HEK293 (cell line): ENCODE data around the gene VAT1.
A peak's percentile ranks its signal among the peaks of the same experiment; 100 is the strongest.

Source experiments
- BCL11A ChIP-seq: fragments of 450-650 bp; formaldehyde crosslinking; IDR thresholded peaks from 2 replicates; pipeline ENCODE4 v1.5.1; 2016; ENCODE audit warnings: low read depth, missing biosample characterization, missing genetic modification characterization
- BCL11B ChIP-seq: fragments of 450-650 bp; formaldehyde crosslinking; IDR thresholded peaks from 2 replicates; pipeline ENCODE4 v1.5.1; 2016; ENCODE audit warnings: low read depth, missing biosample characterization, missing genetic modification characterization
- BCL6B ChIP-seq: fragments of 450-650 bp; formaldehyde crosslinking; IDR thresholded peaks from 2 replicates; pipeline ENCODE4 v1.5.1; 2017; ENCODE audit warnings: missing biosample characterization, missing genetic modification characterization
- FEZF1 ChIP-seq: fragments of 450-650 bp; formaldehyde crosslinking; IDR thresholded peaks from 2 replicates; pipeline ENCODE4 v1.5.1; 2016; ENCODE audit warnings: missing biosample characterization, missing genetic modification characterization
- GFI1B ChIP-seq: fragments of 450-650 bp; formaldehyde crosslinking; IDR thresholded peaks from 2 replicates; pipeline ENCODE4 v1.5.1; 2016; ENCODE audit warnings: missing biosample characterization, missing genetic modification characterization
- KLF7 ChIP-seq: fragments of 450-650 bp; formaldehyde crosslinking; IDR thresholded peaks from 2 replicates; pipeline ENCODE4 v1.5.1; 2016; ENCODE audit warnings: missing biosample characterization, missing genetic modification characterization, borderline replicate concordance
- MYNN ChIP-seq: fragments of 450-650 bp; formaldehyde crosslinking; IDR thresholded peaks from 2 replicates; pipeline ENCODE4 v1.5.1; 2016; ENCODE audit warnings: missing biosample characterization, missing genetic modification characterization, borderline replicate concordance
- OSR2 ChIP-seq: fragments of 450-650 bp; formaldehyde crosslinking; IDR thresholded peaks from 2 replicates; pipeline ENCODE4 v1.5.1; 2016; ENCODE audit warnings: missing biosample characterization, missing genetic modification characterization
- PRDM10 ChIP-seq: fragments of 450-650 bp; formaldehyde crosslinking; IDR thresholded peaks from 2 replicates; pipeline ENCODE4 v1.5.1; 2016; ENCODE audit warnings: missing biosample characterization, missing genetic modification characterization
- SCRT2 ChIP-seq: fragments of 450-650 bp; formaldehyde crosslinking; IDR thresholded peaks from 2 replicates; pipeline ENCODE4 v1.5.1; 2016; ENCODE audit warnings: missing biosample characterization, missing genetic modification characterization
- WT1 ChIP-seq: fragments of 450-650 bp; formaldehyde crosslinking; IDR thresholded peaks from 2 replicates; pipeline ENCODE4 v1.5.1; 2016; ENCODE audit warnings: missing biosample characterization, missing genetic modification characterization
- ZEB2 ChIP-seq: fragments of 450-650 bp; formaldehyde crosslinking; IDR thresholded peaks from 2 replicates; pipeline ENCODE4 v1.5.1; 2016; ENCODE audit warnings: missing biosample characterization, missing genetic modification characterization
- ZIC2 ChIP-seq: fragments of 450-650 bp; formaldehyde crosslinking; IDR thresholded peaks from 2 replicates; pipeline ENCODE4 v1.5.1; 2016; ENCODE audit warnings: missing biosample characterization, missing genetic modification characterization
- ZNF10 ChIP-seq: fragments of 450-650 bp; formaldehyde crosslinking; IDR thresholded peaks from 2 replicates; pipeline ENCODE4 v1.5.1; 2017; ENCODE audit warnings: missing biosample characterization, missing genetic modification characterization
- ZNF112 ChIP-seq: fragments of 450-650 bp; formaldehyde crosslinking; IDR thresholded peaks from 2 replicates; pipeline ENCODE4 v1.5.0; 2017; ENCODE audit warnings: missing biosample characterization, missing genetic modification characterization
- ZNF132 ChIP-seq: fragments of 450-650 bp; formaldehyde crosslinking; IDR thresholded peaks from 2 replicates; pipeline ENCODE4 v1.5.1; 2017; ENCODE audit warnings: missing biosample characterization, missing genetic modification characterization, borderline replicate concordance
- ZNF223 ChIP-seq: fragments of 450-650 bp; formaldehyde crosslinking; IDR thresholded peaks from 2 replicates; pipeline ENCODE4 v1.5.1; 2016; ENCODE audit warnings: missing biosample characterization, missing genetic modification characterization
- ZNF239 ChIP-seq: fragments of 450-650 bp; formaldehyde crosslinking; IDR thresholded peaks from 2 replicates; pipeline ENCODE4 v1.5.1; 2016; ENCODE audit warnings: missing biosample characterization, missing genetic modification characterization
- ZNF24 ChIP-seq: fragments of 450-650 bp; formaldehyde crosslinking; IDR thresholded peaks from 2 replicates; pipeline ENCODE4 v1.5.1; 2016; ENCODE audit warnings: missing biosample characterization, missing genetic modification characterization
- ZNF473 ChIP-seq: fragments of 450-650 bp; formaldehyde crosslinking; IDR thresholded peaks from 2 replicates; pipeline ENCODE4 v1.5.1; 2017; ENCODE audit warnings: missing biosample characterization, missing genetic modification characterization
- ZNF626 ChIP-seq: fragments of 450-650 bp; sonication (Bioruptor Pico); formaldehyde crosslinking; IDR thresholded peaks from 2 replicates; pipeline ENCODE4 v1.5.1; 2018; ENCODE audit warnings: missing biosample characterization, missing genetic modification characterization, inconsistent platforms
- ZNF639 ChIP-seq: fragments of 450-650 bp; formaldehyde crosslinking; IDR thresholded peaks from 2 replicates; pipeline ENCODE4 v1.5.1; 2016; ENCODE audit warnings: missing biosample characterization, missing genetic modification characterization
- ZNF677 ChIP-seq: fragments of 450-650 bp; IDR thresholded peaks from 2 replicates; pipeline ENCODE4 v1.5.0; 2018; ENCODE audit warnings: missing biosample characterization, mild to moderate bottlenecking, missing genetic modification characterization, moderate library complexity
- ZNF707 ChIP-seq: fragments of 450-650 bp; formaldehyde crosslinking; IDR thresholded peaks from 2 replicates; pipeline ENCODE4 v1.5.1; 2016; ENCODE audit warnings: missing biosample characterization, missing genetic modification characterization
- ZNF76 ChIP-seq: fragments of 450-650 bp; formaldehyde crosslinking; IDR thresholded peaks from 2 replicates; pipeline ENCODE4; 2016; ENCODE audit warnings: low read depth, missing biosample characterization, missing genetic modification characterization, borderline replicate concordance
- TF ChIP-seq, protein P1 (sequence below): fragments of 450-650 bp; formaldehyde crosslinking; conservative IDR thresholded peaks from 2 replicates; pipeline ENCODE4 v1.5.1; 2016; ENCODE audit warnings: low read depth, missing biosample characterization, missing genetic modification characterization
- TF ChIP-seq, protein P2 (sequence below): fragments of 450-650 bp; formaldehyde crosslinking; IDR thresholded peaks from 2 replicates; pipeline ENCODE4 v1.5.1; 2016; ENCODE audit warnings: missing biosample characterization, missing genetic modification characterization
- TF ChIP-seq, protein P3 (sequence below): fragments of 450-650 bp; IDR thresholded peaks from 2 replicates; pipeline ENCODE4 v1.5.1; 2018; ENCODE audit warnings: missing biosample characterization, mild to moderate bottlenecking, missing genetic modification characterization

Gene VAT1

GRCh38 chr17:42979511-42980273 lies 42.5 kb downstream of the VAT1 start, which contains the start of gene PTGES3L (continued):
- TF ChIP-seq, protein P1, sequence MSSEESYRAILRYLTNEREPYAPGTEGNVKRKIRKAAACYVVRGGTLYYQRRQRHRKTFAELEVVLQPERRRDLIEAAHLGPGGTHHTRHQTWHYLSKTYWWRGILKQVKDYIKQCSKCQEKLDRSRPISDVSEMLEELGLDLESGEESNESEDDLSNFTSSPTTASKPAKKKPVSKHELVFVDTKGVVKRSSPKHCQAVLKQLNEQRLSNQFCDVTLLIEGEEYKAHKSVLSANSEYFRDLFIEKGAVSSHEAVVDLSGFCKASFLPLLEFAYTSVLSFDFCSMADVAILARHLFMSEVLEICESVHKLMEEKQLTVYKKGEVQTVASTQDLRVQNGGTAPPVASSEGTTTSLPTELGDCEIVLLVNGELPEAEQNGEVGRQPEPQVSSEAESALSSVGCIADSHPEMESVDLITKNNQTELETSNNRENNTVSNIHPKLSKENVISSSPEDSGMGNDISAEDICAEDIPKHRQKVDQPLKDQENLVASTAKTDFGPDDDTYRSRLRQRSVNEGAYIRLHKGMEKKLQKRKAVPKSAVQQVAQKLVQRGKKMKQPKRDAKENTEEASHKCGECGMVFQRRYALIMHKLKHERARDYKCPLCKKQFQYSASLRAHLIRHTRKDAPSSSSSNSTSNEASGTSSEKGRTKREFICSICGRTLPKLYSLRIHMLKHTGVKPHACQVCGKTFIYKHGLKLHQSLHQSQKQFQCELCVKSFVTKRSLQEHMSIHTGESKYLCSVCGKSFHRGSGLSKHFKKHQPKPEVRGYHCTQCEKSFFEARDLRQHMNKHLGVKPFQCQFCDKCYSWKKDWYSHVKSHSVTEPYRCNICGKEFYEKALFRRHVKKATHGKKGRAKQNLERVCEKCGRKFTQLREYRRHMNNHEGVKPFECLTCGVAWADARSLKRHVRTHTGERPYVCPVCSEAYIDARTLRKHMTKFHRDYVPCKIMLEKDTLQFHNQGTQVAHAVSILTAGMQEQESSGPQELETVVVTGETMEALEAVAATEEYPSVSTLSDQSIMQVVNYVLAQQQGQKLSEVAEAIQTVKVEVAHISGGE = peak; percentile 88
- TF ChIP-seq ZNF112 (tag by site-specific recombination) (no peak), ZNF707 (no peak), WT1 (no peak), ZNF626 (tag by site-specific recombination) (no peak), ZNF76 (tag by site-specific recombination) (no peak), OSR2 (tag by site-specific recombination) (peak; percentile 34; the same call in 1 of the 2 replicates), BCL6B (tag by site-specific recombination) (no peak), ZNF223 (tag by site-specific recombination) (no peak), SCRT2 (tag by site-specific recombination) (no peak), KLF7 (no peak), ZEB2 (tag by site-specific recombination) (no peak), BCL11A (no peak), ZIC2 (tag by site-specific recombination) (peak; percentile 80), MYNN (no peak), GFI1B (no peak), PRDM10 (peak; percentile 65), ZNF10 (tag by site-specific recombination) (no peak), ZNF239 (tag by site-specific recombination) (no peak), ZNF132 (no peak), FEZF1 (tag by site-specific recombination) (no peak), BCL11B (tag by site-specific recombination) (no peak), ZNF639 (tag by site-specific recombination) (no peak), ZNF24 (tag by site-specific recombination) (no peak), ZNF473 (tag by site-specific recombination) (no peak), ZNF677 (tag by site-specific recombination) (no peak)
- TF ChIP-seq, protein P2, sequence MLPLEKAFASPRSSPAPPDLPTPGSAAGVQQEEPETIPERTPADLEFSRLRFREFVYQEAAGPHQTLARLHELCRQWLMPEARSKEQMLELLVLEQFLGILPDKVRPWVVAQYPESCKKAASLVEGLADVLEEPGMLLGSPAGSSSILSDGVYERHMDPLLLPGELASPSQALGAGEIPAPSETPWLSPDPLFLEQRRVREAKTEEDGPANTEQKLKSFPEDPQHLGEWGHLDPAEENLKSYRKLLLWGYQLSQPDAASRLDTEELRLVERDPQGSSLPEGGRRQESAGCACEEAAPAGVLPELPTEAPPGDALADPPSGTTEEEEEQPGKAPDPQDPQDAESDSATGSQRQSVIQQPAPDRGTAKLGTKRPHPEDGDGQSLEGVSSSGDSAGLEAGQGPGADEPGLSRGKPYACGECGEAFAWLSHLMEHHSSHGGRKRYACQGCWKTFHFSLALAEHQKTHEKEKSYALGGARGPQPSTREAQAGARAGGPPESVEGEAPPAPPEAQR (tag by site-specific recombination) = no peak
- TF ChIP-seq, protein P3, sequence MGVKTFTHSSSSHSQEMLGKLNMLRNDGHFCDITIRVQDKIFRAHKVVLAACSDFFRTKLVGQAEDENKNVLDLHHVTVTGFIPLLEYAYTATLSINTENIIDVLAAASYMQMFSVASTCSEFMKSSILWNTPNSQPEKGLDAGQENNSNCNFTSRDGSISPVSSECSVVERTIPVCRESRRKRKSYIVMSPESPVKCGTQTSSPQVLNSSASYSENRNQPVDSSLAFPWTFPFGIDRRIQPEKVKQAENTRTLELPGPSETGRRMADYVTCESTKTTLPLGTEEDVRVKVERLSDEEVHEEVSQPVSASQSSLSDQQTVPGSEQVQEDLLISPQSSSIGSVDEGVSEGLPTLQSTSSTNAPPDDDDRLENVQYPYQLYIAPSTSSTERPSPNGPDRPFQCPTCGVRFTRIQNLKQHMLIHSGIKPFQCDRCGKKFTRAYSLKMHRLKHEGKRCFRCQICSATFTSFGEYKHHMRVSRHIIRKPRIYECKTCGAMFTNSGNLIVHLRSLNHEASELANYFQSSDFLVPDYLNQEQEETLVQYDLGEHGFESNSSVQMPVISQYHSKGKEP (tag by site-specific recombination) = no peak
